Tibial nerve (tissue), 4 donors: ENCODE data around the gene GMCL1.
A peak's percentile ranks its signal among the peaks of the same experiment; 100 is the strongest.

Experiments used
- EP300 ChIP-seq, 2 donors: sonication (generic); formaldehyde crosslinking; IDR thresholded peaks; one replicate each; pipeline ENCODE4 v1.6.1; 2017; ENCODE audit warnings: antibody characterized with exemption in 2 of 2, mild to moderate bottlenecking in 1 of 2
- POLR2A ChIP-seq, 2 donors: fragments of 450-650 bp; IDR thresholded peaks; one replicate each; pipeline ENCODE4 v1.6.1; 2017; ENCODE audit warnings: antibody characterized with exemption in 2 of 2, mild to moderate bottlenecking in 2 of 2, moderate library complexity in 2 of 2
- TF ChIP-seq, protein P1 (sequence below), 5 experiments: fragments of 200-600 bp in 3 of 5; fragments of 450-650 bp in 2 of 5; sonication (generic) in 3 of 5; IDR thresholded peaks; one replicate each; pipeline ENCODE4 v1.5.1; 2016 to 2019; ENCODE audit warnings: antibody characterized with exemption in 5 of 5, mild to moderate bottlenecking in 3 of 5, moderate library complexity in 2 of 5

DNA sequence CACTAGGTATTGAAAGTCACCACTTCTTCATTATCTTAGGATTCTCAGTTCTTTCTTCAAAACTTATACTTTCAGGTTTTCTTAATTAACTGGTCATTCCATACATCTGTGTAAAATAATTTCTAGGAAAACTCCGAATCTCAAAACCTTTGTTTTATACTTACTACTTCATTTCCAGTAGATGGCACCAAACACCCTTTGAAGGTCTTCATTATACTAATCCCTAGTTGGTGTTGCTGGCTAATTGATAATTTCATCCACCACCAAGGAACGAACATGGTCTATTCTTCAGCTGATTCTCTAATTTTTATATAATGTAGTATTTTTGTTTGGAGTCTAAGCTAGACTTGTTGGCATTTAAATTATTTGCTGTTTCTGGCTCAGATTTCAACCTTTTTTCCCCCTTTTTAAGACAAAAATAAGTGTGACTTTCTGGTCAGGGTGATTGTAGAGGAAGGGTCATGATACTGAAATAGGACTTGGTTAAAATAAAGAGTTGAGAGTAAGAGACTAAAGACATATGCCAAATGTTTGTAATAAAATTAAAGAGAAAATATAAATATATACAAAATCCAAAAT is 82.6 kb downstream of the GMCL1 start:
- TF ChIP-seq, protein P1, sequence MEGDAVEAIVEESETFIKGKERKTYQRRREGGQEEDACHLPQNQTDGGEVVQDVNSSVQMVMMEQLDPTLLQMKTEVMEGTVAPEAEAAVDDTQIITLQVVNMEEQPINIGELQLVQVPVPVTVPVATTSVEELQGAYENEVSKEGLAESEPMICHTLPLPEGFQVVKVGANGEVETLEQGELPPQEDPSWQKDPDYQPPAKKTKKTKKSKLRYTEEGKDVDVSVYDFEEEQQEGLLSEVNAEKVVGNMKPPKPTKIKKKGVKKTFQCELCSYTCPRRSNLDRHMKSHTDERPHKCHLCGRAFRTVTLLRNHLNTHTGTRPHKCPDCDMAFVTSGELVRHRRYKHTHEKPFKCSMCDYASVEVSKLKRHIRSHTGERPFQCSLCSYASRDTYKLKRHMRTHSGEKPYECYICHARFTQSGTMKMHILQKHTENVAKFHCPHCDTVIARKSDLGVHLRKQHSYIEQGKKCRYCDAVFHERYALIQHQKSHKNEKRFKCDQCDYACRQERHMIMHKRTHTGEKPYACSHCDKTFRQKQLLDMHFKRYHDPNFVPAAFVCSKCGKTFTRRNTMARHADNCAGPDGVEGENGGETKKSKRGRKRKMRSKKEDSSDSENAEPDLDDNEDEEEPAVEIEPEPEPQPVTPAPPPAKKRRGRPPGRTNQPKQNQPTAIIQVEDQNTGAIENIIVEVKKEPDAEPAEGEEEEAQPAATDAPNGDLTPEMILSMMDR (IDR thresholded peaks at IDR 0.05), result peak; percentile 43 to 79 (median 50)
- no peak for TF ChIP-seq POLR2A (IDR thresholded peaks at IDR 0.05)
- TF ChIP-seq EP300 (IDR thresholded peaks at IDR 0.05), result peak; percentile 29 to 54
